Pancreas (tissue), 10 donors: ENCODE results near the gene CHI3L2. TPM values are rescaled to one million over a fixed set of nuclear protein-coding genes. Genes with fewer than 3 reads are reported as not detected.
A peak's percentile ranks its signal among the peaks of the same experiment; 100 is the strongest.

Experiments used
- ATAC-seq, 4 donors: fragments of 200-7000 bp; cut with Tn5 transposase; one replicate each; pipeline versions ENCODE4 v1.8.0 to v1.9.1; 2020; ENCODE audit warnings: mild to moderate bottlenecking in 4 of 4, moderate library complexity in 4 of 4
- DNase-seq, 6 donors: peaks; one replicate each; pipeline ENCODE4 v3.0.0-alpha.2; 2020
- FAIRE-seq: peaks from 2 replicates; lab custom pipeline; 2012; peaks lifted over from hg19 to GRCh38; lab: Jason Lieb, UNC
- H3K27ac ChIP-seq, 4 donors: fragments of 200-600 bp; sonication (generic); 1 replicate in 3 of 4; 2 replicates in 1 of 4; pipeline versions ENCODE4 v1.5.0 to v1.8.0; 2020
- H3K27me3 ChIP-seq, 4 donors: fragments of 200-600 bp; one replicate each; pipeline ENCODE4 v1.8.0; 2021
- H3K36me3 ChIP-seq, 3 donors: fragments of 200-600 bp; sonication (generic) in 1 of 3; one replicate each; pipeline versions ENCODE4 v1.5.0 to v1.8.0; 2020 to 2021
- H3K4me1 ChIP-seq, 3 donors: fragments of 200-600 bp; one replicate each; pipeline ENCODE4 v1.8.0; 2021
- H3K4me3 ChIP-seq, 4 donors: fragments of 200-600 bp; sonication (generic) in 2 of 4; one replicate each; pipeline versions ENCODE4 v1.5.0 to v1.8.0; 2020 to 2021
- H3K9me3 ChIP-seq, 4 donors: fragments of 200-600 bp; one replicate each; pipeline ENCODE4 v1.8.0; 2021
- WGBS, 2 donors: extraction: QIAGEN DNeasy Blood & Tissue Kit; methylation state at CpG; one replicate each; pipeline ENCODE4 v1.1.7; 2013; 5-methylcytosine and 5-hydroxymethylcytosine counted together
- intact Hi-C, 3 donors: fragments of 100-400 bp; cut with DNase I; formaldehyde crosslinking; loops; one replicate each; pipeline versions ENCODE4 v1.11.1 to v1.14.2; 2022
- polyA plus RNA-seq, 2 donors: library from polyadenylated mRNA; stranded (reverse); fragments of 200-250 nt; gene quantifications; one replicate each; pipeline ENCODE4 v1.2.3, GENCODE V29; 2013
- total RNA-seq, 6 donors: library from RNA; stranded (reverse); fragmentation: NEBNext Ultra II Directional in 4 of 6; extraction: Animal tissue kit (Norgen Biotek cat#: 25700) in 4 of 6; gene quantifications; one replicate each; pipeline versions ENCODE4 v1.2.1 to v1.2.4, GENCODE V29; 2021 to 2023
- TF ChIP-seq, protein P1 (sequence below), 4 donors: fragments of 200-600 bp; sonication (generic) in 3 of 4; IDR thresholded peaks; one replicate each; pipeline versions ENCODE4 v1.5.0 to v1.8.0; 2021; ENCODE audit warnings: antibody characterized with exemption in 4 of 4
- donor health status: healthy with polysubstance abuse.
- donor health status: DM: no; HTN: no; CAD: no; lungs with moderate emphysema.
- donor health status: DM: no; HTN: no; CAD: no.
- donor health status: control.
- donor health status: control.
- donor health status: Bipolar disorder and iron deficiency.
- donor health status: DM: yes; HTN: yes; CAD: no.
- donor health status: DM: no; HTN: no; CAD: no.
- donor health status: DM: no; HTN: no; CAD: no.
- donor health status: DM: yes; HTN: yes; CAD: no.

Gene CHI3L2, protein sequence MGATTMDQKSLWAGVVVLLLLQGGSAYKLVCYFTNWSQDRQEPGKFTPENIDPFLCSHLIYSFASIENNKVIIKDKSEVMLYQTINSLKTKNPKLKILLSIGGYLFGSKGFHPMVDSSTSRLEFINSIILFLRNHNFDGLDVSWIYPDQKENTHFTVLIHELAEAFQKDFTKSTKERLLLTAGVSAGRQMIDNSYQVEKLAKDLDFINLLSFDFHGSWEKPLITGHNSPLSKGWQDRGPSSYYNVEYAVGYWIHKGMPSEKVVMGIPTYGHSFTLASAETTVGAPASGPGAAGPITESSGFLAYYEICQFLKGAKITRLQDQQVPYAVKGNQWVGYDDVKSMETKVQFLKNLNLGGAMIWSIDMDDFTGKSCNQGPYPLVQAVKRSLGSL
- total RNA-seq (1 to 10 TPM in 1 of 6 donors, under 1 TPM in 2, not detected in 3; 0.66 to 1.2 (median 0.95) TPM), polyA plus RNA-seq (under 1 TPM; 0.07 to 0.30 TPM)

DNA sequence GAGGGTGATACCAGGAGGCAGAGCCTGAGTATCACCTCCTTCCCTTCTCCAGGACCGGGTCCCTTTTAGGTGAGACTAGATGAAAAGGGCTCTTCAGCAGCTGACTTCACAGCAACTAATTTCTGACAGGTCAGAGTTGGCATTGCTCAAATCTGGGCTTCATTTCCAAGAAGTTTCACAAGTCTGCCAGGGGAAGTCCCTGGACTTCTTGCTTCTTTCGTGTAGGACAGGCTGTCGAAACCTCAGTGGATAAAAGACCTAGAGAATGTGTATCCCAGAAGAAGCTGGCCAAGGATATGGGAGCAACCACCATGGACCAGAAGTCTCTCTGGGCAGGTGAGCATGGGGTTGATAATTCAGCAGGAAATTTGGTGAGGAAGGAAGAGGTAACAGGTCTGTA, at the start of gene CHI3L2:
CHI3L2 (plus strand) TSS at position 280 of the 400 bp plus-strand sequence; CDS start at position 297, 17 bp downstream.
- Histone ChIP-seq H3K4me3 (no peak within 1 kb of the TSS), H3K27me3 (no peaks in the 10 kb centered on the region), H3K36me3 (no peaks in the 10 kb centered on the region), H3K4me1 (peaks cover 0 to 9% (median 7%) of the 10 kb centered on the region in 3 donors), H3K9me3 (no peaks in the 10 kb centered on the region), H3K27ac (peak within 1 kb of the TSS; percentile 1 to 71 (median 66))
- peak in 1 of 4 donors; percentile 46 for ATAC-seq
- intact Hi-C loops, result loop anchor here in 1 of 3 donors (10.0 kb wide), 1 partner anchor 537 kb away; no protein-coding TSS in a partner anchor
- no peak for DNase-seq
- TF ChIP-seq, protein P1, sequence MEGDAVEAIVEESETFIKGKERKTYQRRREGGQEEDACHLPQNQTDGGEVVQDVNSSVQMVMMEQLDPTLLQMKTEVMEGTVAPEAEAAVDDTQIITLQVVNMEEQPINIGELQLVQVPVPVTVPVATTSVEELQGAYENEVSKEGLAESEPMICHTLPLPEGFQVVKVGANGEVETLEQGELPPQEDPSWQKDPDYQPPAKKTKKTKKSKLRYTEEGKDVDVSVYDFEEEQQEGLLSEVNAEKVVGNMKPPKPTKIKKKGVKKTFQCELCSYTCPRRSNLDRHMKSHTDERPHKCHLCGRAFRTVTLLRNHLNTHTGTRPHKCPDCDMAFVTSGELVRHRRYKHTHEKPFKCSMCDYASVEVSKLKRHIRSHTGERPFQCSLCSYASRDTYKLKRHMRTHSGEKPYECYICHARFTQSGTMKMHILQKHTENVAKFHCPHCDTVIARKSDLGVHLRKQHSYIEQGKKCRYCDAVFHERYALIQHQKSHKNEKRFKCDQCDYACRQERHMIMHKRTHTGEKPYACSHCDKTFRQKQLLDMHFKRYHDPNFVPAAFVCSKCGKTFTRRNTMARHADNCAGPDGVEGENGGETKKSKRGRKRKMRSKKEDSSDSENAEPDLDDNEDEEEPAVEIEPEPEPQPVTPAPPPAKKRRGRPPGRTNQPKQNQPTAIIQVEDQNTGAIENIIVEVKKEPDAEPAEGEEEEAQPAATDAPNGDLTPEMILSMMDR (IDR thresholded peaks at IDR 0.05), result no peak
- 76 to 89% methylated on average over 3 of the region's 3 CpGs for WGBS, 2 donors
- FAIRE-seq, result no peak

DNA sequence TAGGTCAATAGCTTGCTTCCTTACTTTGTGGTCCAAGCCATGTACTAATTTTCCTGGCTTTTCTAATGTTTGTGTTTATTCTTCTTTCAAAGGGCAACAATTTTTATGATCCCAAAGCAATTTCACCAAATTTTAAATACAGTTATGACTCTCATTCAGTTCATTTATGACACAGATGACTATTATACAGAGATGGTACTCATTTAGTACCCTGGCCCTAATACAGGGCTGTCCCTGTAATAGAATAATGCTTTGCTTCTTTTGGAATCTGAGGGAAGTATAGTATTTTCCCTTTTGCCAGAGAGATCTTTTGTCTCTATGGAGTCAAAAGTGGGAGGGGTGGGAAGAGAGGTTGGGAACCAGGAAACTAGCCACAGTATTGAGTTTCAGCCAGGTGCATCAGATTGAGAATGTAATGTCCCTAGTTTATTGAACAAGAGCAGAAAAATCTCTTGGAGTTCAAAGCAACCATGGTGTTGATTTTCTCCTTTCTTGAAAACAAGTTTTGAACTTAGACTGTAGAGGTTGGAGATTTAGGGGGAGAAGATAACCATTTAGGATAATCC, 47.5 kb upstream of the CHI3L2 start:
- DNase-seq (no peak), ATAC-seq (no peak), FAIRE-seq (no peak)
- Histone ChIP-seq H3K4me3 (no peak overlapping the region), H3K4me1 (peaks cover 0 to 6% (median 0%) of the 10 kb centered on the region in 3 donors), H3K9me3 (no peaks in the 10 kb centered on the region), H3K27ac (no peak overlapping the region), H3K36me3 (peaks cover 0 to 13% (median 0%) of the 10 kb centered on the region in 3 donors), H3K27me3 (no peaks in the 10 kb centered on the region)
- intact Hi-C loops, result no loop called here
- TF ChIP-seq, protein P1 (IDR thresholded peaks at IDR 0.05), result no peak

DNA sequence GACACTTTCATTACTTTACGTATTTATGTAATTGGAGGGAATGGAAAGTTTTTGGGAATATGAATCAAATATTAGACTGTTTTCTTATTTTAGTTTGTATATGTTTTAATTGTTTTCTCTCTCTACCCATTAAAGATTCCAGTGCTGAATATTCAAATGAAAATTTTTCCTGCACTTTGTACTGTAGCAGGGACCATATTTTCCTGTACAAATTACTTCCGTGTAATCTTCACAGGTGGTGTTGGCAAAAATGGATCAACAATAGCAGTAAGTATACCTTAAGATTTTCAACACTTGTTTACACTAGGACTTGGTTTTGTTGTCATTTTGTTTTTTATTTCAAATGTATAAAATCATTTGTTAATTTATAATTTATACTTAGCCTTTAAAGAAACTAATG, 45.5 kb upstream of the CHI3L2 start:
- Histone ChIP-seq H3K36me3 (peaks cover 0 to 19% (median 4%) of the 10 kb centered on the region in 3 donors), H3K4me3 (no peak overlapping the region), H3K27me3 (no peaks in the 10 kb centered on the region), H3K27ac (no peak overlapping the region), H3K9me3 (no peaks in the 10 kb centered on the region), H3K4me1 (peaks cover 0 to 6% (median 0%) of the 10 kb centered on the region in 3 donors)
- intact Hi-C loops, result no loop called here
- WGBS, 2 donors, result 77 to 83% methylated on average over 2 of the region's 2 CpGs
- TF ChIP-seq, protein P1 (IDR thresholded peaks at IDR 0.05), result no peak
- peak in 2 of 4 donors; percentile 40 to 50 for ATAC-seq
- no peak for DNase-seq
- FAIRE-seq, result peak; percentile 69

DNA sequence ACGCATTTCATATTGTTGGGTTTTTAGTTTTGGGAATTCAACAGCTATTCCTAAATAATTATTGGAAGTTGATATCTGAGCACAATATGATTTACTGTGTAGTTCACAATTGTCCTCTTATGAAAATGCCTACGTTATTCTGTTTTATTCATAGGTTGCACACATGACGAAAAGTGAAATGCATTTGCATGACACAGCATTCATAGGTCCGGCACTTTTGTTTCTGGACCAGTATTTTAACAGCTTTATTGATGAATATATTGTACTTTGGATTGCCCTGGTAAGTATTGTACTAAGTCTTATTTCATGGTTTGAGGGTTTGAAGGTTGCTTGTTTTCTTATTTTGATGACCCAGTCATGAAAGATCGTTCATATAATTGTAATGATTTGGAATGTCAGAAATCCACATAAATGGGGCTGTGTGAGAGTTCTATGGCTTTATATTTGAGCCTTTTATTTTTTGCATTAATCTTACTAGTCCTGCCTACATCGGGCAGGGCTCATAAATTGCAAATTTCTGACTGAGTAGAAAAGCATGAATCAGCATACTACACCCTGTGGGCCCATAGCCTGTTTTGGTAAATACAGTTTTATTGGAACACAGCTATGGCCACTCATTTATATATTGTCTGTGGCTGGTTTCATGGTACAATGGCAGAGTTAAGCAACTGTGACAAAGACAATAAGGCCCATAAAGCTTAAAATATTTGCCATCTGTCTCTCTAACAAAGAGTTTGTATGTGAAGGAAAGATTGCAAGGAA, 44.0 kb upstream of the CHI3L2 start:
- 95 to 97% methylated on average over 6 of the region's 6 CpGs for WGBS, 2 donors
- H3K4me1 ChIP-seq, result peaks cover 0 to 6% (median 0%) of the 10 kb centered on the region in 3 donors
- no peak overlapping the region for H3K4me3 ChIP-seq
- intact Hi-C loops, result no loop called here
- no peaks in the 10 kb centered on the region for H3K9me3 ChIP-seq
- ATAC-seq (no peak), FAIRE-seq (no peak), DNase-seq (no peak)
- no peaks in the 10 kb centered on the region for H3K27me3 ChIP-seq
- TF ChIP-seq, protein P1 (IDR thresholded peaks at IDR 0.05), result no peak
- peaks cover 0 to 33% (median 11%) of the 10 kb centered on the region in 3 donors for H3K36me3 ChIP-seq
- no peak overlapping the region for H3K27ac ChIP-seq
